Measurements from ENCODE around the gene LMF2. TPM values are rescaled to one million over a fixed set of nuclear protein-coding genes. Genes with fewer than 3 reads are reported as not detected.
A peak's percentile ranks its signal among the peaks of the same experiment; 100 is the strongest.

Gene LMF2
- total RNA-seq, 1 donor from 2014 or later, result 66.2 TPM

- Mint-ChIP-seq H3K36me3 (peaks cover 25% of the 10 kb centered on the region), H3K27me3 (ENCODE audit: low read depth) (no peaks in the 10 kb centered on the region), H3K4me1 (peaks cover 2% of the 10 kb centered on the region), H3K27ac (peak overlapping the region; percentile 47), H3K9me3 (no peaks in the 10 kb centered on the region), H3K4me3 (no peak overlapping the region)
- DNase-seq (ENCODE audit: low spot score in 2 of 2, unreplicated experiment in 2 of 2), result no peak
- no peak for TF ChIP-seq CTCF (IDR thresholded peaks at IDR 0.05; ENCODE audit: unreplicated experiment)
Measured at GRCh38 chr22:50460938-50461337, 46.6 kb downstream of the LMF2 start.

- Mint-ChIP-seq H3K4me3 (no peak overlapping the region), H3K27me3 (ENCODE audit: low read depth) (no peaks in the 10 kb centered on the region), H3K9me3 (no peaks in the 10 kb centered on the region), H3K36me3 (peaks cover 25% of the 10 kb centered on the region), H3K4me1 (peaks cover 2% of the 10 kb centered on the region), H3K27ac (no peak overlapping the region)
- no peak for DNase-seq (ENCODE audit: low spot score in 2 of 2, unreplicated experiment in 2 of 2)
- TF ChIP-seq CTCF (IDR thresholded peaks at IDR 0.05; ENCODE audit: unreplicated experiment), result no peak
Measured at GRCh38 chr22:50459496-50460140, 47.9 kb downstream of the LMF2 start.

- H3K36me3 Mint-ChIP-seq, result peaks cover 25% of the 10 kb centered on the region
- H3K4me3 Mint-ChIP-seq, result no peak overlapping the region
- H3K27ac Mint-ChIP-seq, result no peak overlapping the region
Measured at GRCh38 chr22:50459016-50459415, 48.5 kb downstream of the LMF2 start.

GRCh38 chr22:50456466-50457234, 50.9 kb downstream of the LMF2 start:
- no peaks in the 10 kb centered on the region for H3K27me3 Mint-ChIP-seq (ENCODE audit: low read depth)
- H3K4me3 Mint-ChIP-seq, result no peak overlapping the region
- DNase-seq (ENCODE audit: low spot score in 2 of 2, unreplicated experiment in 2 of 2), result no peak
- peaks cover 2% of the 10 kb centered on the region for H3K4me1 Mint-ChIP-seq
- peaks cover 25% of the 10 kb centered on the region for H3K36me3 Mint-ChIP-seq
- H3K27ac Mint-ChIP-seq, result no peak overlapping the region
- TF ChIP-seq CTCF (IDR thresholded peaks at IDR 0.05; ENCODE audit: unreplicated experiment), result no peak
- no peaks in the 10 kb centered on the region for H3K9me3 Mint-ChIP-seq

More at GRCh38 chr22:50459016-50459415, 48.5 kb downstream of the LMF2 start:
- Mint-ChIP-seq H3K9me3 (no peaks in the 10 kb centered on the region), H3K4me1 (peaks cover 2% of the 10 kb centered on the region), H3K27me3 (ENCODE audit: low read depth) (no peaks in the 10 kb centered on the region)
- TF ChIP-seq CTCF (IDR thresholded peaks at IDR 0.05; ENCODE audit: unreplicated experiment), result no peak
- DNase-seq (ENCODE audit: low spot score in 2 of 2, unreplicated experiment in 2 of 2), result no peak

GRCh38 chr22:50456026-50456425, 51.5 kb downstream of the LMF2 start:
- Mint-ChIP-seq H3K27ac (no peak overlapping the region), H3K27me3 (ENCODE audit: low read depth) (no peaks in the 10 kb centered on the region), H3K4me1 (peaks cover 1% of the 10 kb centered on the region), H3K9me3 (no peaks in the 10 kb centered on the region), H3K4me3 (no peak overlapping the region), H3K36me3 (peaks cover 30% of the 10 kb centered on the region)
- TF ChIP-seq CTCF (IDR thresholded peaks at IDR 0.05; ENCODE audit: unreplicated experiment), result no peak
- DNase-seq (ENCODE audit: low spot score in 2 of 2, unreplicated experiment in 2 of 2), result no peak

Data from mesothelial cell of epicardium (in vitro differentiated cells).